ENCODE data around the gene SAMD1.
A peak's percentile ranks its signal among the peaks of the same experiment; 100 is the strongest.

SAMD1 gene

GRCh38 chr19:14086098-14086497 is 4.5 kb downstream of the SAMD1 start:
- H3K9me3 Mint-ChIP-seq, result no peaks in the 10 kb centered on the region
- H3K27ac Mint-ChIP-seq, result no peak overlapping the region
- peaks cover 15% of the 10 kb centered on the region for H3K36me3 Mint-ChIP-seq (ENCODE audit: low read depth)
- H3K4me3 Mint-ChIP-seq, result no peak overlapping the region
- peaks cover 11% of the 10 kb centered on the region for H3K4me1 Mint-ChIP-seq (ENCODE audit: low read depth)
- H3K27me3 Mint-ChIP-seq, result no peaks in the 10 kb centered on the region

GRCh38 chr19:14085309-14085995 is 5.1 kb downstream of the SAMD1 start, which contains the start of gene C19orf67:
Gene C19orf67, minus strand, starts transcription at chr19:14085783. Its CDS starts 156 bp downstream, at chr19:14085627.
- Mint-ChIP-seq H3K9me3 (no peaks in the 10 kb centered on the region), H3K4me1 (ENCODE audit: low read depth) (peaks cover 12% of the 10 kb centered on the region), H3K27ac (no peak within 1 kb of the TSS), H3K27me3 (no peaks in the 10 kb centered on the region), H3K36me3 (ENCODE audit: low read depth) (peaks cover 15% of the 10 kb centered on the region), H3K4me3 (no peak within 1 kb of the TSS)

DNA sequence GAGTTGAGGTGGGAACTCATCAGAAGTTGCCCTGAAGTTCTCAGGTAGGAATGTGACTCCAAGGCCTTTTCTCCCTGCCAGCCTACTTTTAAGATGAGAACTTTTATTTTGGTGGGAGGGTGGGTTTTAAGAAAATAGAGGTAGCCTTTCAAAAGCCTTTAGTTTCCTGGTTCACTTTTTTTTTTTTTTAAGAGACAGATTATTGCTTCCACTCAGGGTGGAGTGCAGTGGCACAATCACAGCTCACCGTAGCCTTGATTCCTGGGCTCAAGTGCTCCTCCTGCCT is 7.9 kb downstream of the SAMD1 start:
- no peaks in the 10 kb centered on the region for H3K9me3 Mint-ChIP-seq
- no peaks in the 10 kb centered on the region for H3K27me3 Mint-ChIP-seq
- peaks cover 11% of the 10 kb centered on the region for H3K4me1 Mint-ChIP-seq (ENCODE audit: low read depth)
- H3K36me3 Mint-ChIP-seq (ENCODE audit: low read depth), result no peaks in the 10 kb centered on the region
- peak overlapping the region; percentile 89 for H3K4me3 Mint-ChIP-seq
- no peak overlapping the region for H3K27ac Mint-ChIP-seq

- Mint-ChIP-seq H3K27me3 (no peaks in the 10 kb centered on the region), H3K9me3 (no peaks in the 10 kb centered on the region), H3K4me1 (ENCODE audit: low read depth) (peaks cover 11% of the 10 kb centered on the region), H3K36me3 (ENCODE audit: low read depth) (no peaks in the 10 kb centered on the region), H3K4me3 (peak overlapping the region; percentile 89), H3K27ac (peak overlapping the region; percentile 87)
Observed at GRCh38 chr19:14081797-14082674, 8.5 kb downstream of the SAMD1 start.

- Mint-ChIP-seq H3K4me3 (peak overlapping the region; percentile 89), H3K4me1 (ENCODE audit: low read depth) (peaks cover 11% of the 10 kb centered on the region), H3K27me3 (no peaks in the 10 kb centered on the region), H3K27ac (peak overlapping the region; percentile 87), H3K36me3 (ENCODE audit: low read depth) (no peaks in the 10 kb centered on the region), H3K9me3 (no peaks in the 10 kb centered on the region)
Observed at GRCh38 chr19:14080887-14081796, 9.4 kb downstream of the SAMD1 start.

- no peaks in the 10 kb centered on the region for H3K9me3 Mint-ChIP-seq
- H3K27me3 Mint-ChIP-seq, result no peaks in the 10 kb centered on the region
- H3K4me1 Mint-ChIP-seq (ENCODE audit: low read depth), result peaks cover 28% of the 10 kb centered on the region
- no peaks in the 10 kb centered on the region for H3K36me3 Mint-ChIP-seq (ENCODE audit: low read depth)
- no peak overlapping the region for H3K27ac Mint-ChIP-seq
- H3K4me3 Mint-ChIP-seq, result no peak overlapping the region
Observed at GRCh38 chr19:14078411-14078810, 12.1 kb downstream of the SAMD1 start.

- H3K4me3 Mint-ChIP-seq, result peak overlapping the region; percentile 93
- no peaks in the 10 kb centered on the region for H3K36me3 Mint-ChIP-seq (ENCODE audit: low read depth)
- peak overlapping the region; percentile 70 for H3K27ac Mint-ChIP-seq
- no peaks in the 10 kb centered on the region for H3K27me3 Mint-ChIP-seq
- no peaks in the 10 kb centered on the region for H3K9me3 Mint-ChIP-seq
- peaks cover 20% of the 10 kb centered on the region for H3K4me1 Mint-ChIP-seq (ENCODE audit: low read depth)
Observed at GRCh38 chr19:14073925-14074838, 16.4 kb downstream of the SAMD1 start.

DNA sequence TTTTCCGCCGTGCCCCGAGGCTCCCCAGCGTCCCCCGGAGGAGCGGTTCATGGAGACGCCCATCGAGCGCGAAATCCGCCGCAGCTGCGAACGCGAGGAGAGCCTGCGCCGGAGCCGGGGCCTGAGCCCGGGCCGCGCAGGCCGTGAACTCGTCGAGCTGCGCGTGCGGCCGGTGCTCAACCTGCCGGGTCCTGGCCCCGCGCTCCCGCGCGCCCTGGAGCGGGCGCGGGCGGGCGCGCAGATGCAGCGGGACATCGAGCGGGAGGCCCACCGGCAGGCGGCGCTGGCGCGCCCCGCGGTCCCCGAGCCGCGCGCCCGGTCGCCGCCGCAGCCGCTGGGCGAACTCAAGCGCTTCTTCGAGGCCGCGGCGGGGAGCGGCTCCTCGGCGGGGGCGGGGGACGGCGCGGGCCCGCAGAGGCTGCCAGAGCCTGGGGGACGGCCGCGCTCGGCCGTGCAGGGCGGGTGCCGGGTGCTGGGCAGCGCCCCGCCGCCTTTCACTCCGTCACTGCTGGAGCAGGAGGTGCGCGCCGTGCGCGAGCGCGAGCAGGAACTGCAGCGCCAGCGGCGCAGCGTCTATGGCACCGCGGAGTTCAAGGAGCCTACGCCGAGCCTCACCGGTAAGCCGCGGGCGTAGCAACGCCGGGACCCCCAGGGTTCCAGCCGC is 17.2 kb downstream of the SAMD1 start:
- Mint-ChIP-seq H3K4me1 (ENCODE audit: low read depth) (peaks cover 20% of the 10 kb centered on the region), H3K9me3 (no peaks in the 10 kb centered on the region), H3K36me3 (ENCODE audit: low read depth) (no peaks in the 10 kb centered on the region), H3K27ac (no peak overlapping the region), H3K27me3 (no peaks in the 10 kb centered on the region), H3K4me3 (peak overlapping the region; percentile 93)

DNA sequence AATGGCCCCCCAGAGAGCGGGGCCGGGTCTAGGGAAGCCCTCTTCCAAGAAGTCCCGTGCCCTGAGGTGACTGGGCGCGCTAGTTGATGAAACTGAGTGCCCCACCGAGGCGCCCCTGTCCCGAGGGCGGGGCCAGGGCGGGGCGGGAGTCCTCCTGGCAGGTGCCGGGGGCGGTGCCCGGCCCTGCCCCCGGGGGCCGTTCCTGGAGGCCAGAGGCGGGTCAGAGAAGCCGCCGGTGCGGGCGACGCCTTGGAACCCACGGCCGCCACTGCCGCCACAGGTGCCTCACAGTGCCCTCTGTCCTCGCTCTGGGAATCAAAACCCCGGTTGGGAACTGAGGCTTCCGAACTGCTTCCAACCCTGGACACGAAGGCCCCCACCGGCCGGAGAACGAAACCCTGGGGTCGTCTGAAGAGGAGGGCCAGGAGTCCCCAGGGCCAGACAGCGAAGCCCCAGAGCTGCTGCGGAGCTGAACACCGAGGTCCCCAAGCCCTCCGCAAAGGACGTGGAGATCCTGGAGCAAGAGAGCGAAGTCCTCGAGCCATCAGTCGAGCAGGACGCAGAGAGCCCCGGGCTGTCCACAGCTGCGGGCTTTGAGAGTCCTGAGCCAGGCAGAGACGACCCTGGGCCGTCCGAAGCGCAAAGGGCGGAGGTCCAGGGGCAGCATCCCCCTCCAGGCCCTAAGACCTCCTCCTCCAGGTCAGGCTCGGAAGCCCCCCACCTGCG is 17.9 kb downstream of the SAMD1 start, which contains the start of gene MISP3:
Gene MISP3 (plus strand): TSS at position 252 of the 726 bp plus-strand sequence. CDS start 524 bp downstream, outside the sequence.
- Mint-ChIP-seq H3K36me3 (ENCODE audit: low read depth) (no peaks in the 10 kb centered on the region), H3K4me3 (peak within 1 kb of the TSS; percentile 93), H3K9me3 (no peaks in the 10 kb centered on the region), H3K27me3 (no peaks in the 10 kb centered on the region), H3K4me1 (ENCODE audit: low read depth) (peaks cover 20% of the 10 kb centered on the region), H3K27ac (no peak within 1 kb of the TSS)

GRCh38 chr19:14070268-14071050 is 20.1 kb downstream of the SAMD1 start:
- H3K27ac Mint-ChIP-seq, result no peak overlapping the region
- H3K36me3 Mint-ChIP-seq (ENCODE audit: low read depth), result no peaks in the 10 kb centered on the region
- H3K4me3 Mint-ChIP-seq, result no peak overlapping the region
- H3K4me1 Mint-ChIP-seq (ENCODE audit: low read depth), result peaks cover 20% of the 10 kb centered on the region
- H3K27me3 Mint-ChIP-seq, result peaks cover 4% of the 10 kb centered on the region
- H3K9me3 Mint-ChIP-seq, result no peaks in the 10 kb centered on the region

DNA sequence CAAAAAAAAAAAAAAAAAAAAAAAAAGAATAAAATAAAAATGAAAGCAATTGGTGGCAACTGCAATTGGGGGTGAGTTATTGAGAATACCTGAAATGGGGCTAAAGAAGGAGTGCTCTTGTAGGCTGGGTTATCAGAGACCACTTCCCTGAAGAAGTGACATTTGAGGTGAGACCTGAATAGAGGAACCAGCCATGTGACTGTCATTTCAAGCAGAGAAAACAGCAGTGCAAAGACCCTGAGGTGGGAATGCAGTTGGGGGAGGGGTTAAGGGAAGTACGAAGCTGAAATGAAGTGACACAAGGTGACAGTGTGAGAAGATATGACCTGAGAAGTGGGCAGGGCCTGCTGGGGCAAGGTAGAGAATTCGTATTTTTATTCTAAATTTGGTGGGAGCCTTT is 24.4 kb downstream of the SAMD1 start:
- Mint-ChIP-seq H3K4me3 (no peak overlapping the region), H3K27me3 (peaks cover 7% of the 10 kb centered on the region), H3K36me3 (ENCODE audit: low read depth) (no peaks in the 10 kb centered on the region), H3K4me1 (ENCODE audit: low read depth) (no peaks in the 10 kb centered on the region), H3K9me3 (no peaks in the 10 kb centered on the region), H3K27ac (no peak overlapping the region)

GRCh38 chr19:14063105-14063504 is 27.4 kb downstream of the SAMD1 start:
- Mint-ChIP-seq H3K36me3 (ENCODE audit: low read depth) (no peaks in the 10 kb centered on the region), H3K27ac (no peak overlapping the region), H3K9me3 (no peaks in the 10 kb centered on the region), H3K27me3 (peaks cover 32% of the 10 kb centered on the region), H3K4me1 (ENCODE audit: low read depth) (peaks cover 12% of the 10 kb centered on the region), H3K4me3 (no peak overlapping the region)
